ENCODE measurements around the gene HOXC6.

GRCh38 chr12:54051026-54051842 lies 23.0 kb downstream of the HOXC6 start:
- TF ChIP-seq JUN (CRISPR knock-in tag; IDR thresholded peaks at IDR 0.05) (no peak), NR2C2 (CRISPR knock-in tag; IDR thresholded peaks at IDR 0.05) (no peak), SMAD4 (CRISPR knock-in tag; IDR thresholded peaks at IDR 0.05) (no peak), MAX (CRISPR knock-in tag; IDR thresholded peaks at IDR 0.05) (no peak), PRDM15 (CRISPR knock-in tag; IDR thresholded peaks at IDR 0.05) (no peak)
- TF ChIP-seq, protein P1, sequence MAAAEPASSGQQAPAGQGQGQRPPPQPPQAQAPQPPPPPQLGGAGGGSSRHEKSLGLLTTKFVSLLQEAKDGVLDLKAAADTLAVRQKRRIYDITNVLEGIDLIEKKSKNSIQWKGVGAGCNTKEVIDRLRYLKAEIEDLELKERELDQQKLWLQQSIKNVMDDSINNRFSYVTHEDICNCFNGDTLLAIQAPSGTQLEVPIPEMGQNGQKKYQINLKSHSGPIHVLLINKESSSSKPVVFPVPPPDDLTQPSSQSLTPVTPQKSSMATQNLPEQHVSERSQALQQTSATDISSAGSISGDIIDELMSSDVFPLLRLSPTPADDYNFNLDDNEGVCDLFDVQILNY (CRISPR knock-in tag; IDR thresholded peaks at IDR 0.05) = no peak
- TF ChIP-seq, protein P2, sequence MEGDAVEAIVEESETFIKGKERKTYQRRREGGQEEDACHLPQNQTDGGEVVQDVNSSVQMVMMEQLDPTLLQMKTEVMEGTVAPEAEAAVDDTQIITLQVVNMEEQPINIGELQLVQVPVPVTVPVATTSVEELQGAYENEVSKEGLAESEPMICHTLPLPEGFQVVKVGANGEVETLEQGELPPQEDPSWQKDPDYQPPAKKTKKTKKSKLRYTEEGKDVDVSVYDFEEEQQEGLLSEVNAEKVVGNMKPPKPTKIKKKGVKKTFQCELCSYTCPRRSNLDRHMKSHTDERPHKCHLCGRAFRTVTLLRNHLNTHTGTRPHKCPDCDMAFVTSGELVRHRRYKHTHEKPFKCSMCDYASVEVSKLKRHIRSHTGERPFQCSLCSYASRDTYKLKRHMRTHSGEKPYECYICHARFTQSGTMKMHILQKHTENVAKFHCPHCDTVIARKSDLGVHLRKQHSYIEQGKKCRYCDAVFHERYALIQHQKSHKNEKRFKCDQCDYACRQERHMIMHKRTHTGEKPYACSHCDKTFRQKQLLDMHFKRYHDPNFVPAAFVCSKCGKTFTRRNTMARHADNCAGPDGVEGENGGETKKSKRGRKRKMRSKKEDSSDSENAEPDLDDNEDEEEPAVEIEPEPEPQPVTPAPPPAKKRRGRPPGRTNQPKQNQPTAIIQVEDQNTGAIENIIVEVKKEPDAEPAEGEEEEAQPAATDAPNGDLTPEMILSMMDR (IDR thresholded peaks at IDR 0.05) = no peak
- TF ChIP-seq, protein P3, sequence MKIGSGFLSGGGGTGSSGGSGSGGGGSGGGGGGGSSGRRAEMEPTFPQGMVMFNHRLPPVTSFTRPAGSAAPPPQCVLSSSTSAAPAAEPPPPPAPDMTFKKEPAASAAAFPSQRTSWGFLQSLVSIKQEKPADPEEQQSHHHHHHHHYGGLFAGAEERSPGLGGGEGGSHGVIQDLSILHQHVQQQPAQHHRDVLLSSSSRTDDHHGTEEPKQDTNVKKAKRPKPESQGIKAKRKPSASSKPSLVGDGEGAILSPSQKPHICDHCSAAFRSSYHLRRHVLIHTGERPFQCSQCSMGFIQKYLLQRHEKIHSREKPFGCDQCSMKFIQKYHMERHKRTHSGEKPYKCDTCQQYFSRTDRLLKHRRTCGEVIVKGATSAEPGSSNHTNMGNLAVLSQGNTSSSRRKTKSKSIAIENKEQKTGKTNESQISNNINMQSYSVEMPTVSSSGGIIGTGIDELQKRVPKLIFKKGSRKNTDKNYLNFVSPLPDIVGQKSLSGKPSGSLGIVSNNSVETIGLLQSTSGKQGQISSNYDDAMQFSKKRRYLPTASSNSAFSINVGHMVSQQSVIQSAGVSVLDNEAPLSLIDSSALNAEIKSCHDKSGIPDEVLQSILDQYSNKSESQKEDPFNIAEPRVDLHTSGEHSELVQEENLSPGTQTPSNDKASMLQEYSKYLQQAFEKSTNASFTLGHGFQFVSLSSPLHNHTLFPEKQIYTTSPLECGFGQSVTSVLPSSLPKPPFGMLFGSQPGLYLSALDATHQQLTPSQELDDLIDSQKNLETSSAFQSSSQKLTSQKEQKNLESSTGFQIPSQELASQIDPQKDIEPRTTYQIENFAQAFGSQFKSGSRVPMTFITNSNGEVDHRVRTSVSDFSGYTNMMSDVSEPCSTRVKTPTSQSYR (CRISPR knock-in tag; IDR thresholded peaks at IDR 0.05) = no peak

All from WTC11 (cell line).